Measurements from ENCODE around the gene ZDBF2. TPM values are rescaled to one million over a fixed set of nuclear protein-coding genes. Genes with fewer than 3 reads are reported as not detected.

The ZDBF2 gene
- total RNA-seq, 1 donor from 2014 or later, result 6.4 TPM

DNA sequence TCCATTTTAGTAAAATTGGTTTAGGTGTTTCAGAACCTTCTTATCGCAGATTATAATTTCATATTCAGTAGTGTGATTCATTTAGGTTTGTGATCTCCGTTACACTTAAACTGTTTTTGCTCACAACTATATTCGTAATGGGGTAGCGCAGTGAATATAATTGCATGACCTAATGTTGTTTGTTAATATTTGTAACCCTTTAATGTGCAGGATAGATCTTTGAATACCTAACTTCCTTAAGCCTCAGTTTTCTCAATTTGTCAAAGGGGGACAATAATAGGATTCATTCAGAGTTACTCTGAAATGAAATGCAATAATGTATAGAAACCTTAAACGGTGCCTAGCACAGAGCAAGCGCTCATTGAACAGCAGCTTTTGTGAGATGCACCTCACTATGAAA, 558 bp upstream of the ZDBF2 start:
- no peak for DNase-seq (ENCODE audit: low read depth)
- TF ChIP-seq CTCF (conservative IDR thresholded peaks at IDR 0.05; ENCODE audit: low read depth, low read length), result no peak
- peak overlapping the region; percentile 64 for H3K4me3 ChIP-seq (ENCODE audit: low read depth, low read length)

GRCh38 chr2:206275312-206276055, 1.0 kb downstream of the ZDBF2 start:
- DNase-seq (ENCODE audit: low read depth), result no peak
- TF ChIP-seq CTCF (conservative IDR thresholded peaks at IDR 0.05; ENCODE audit: low read depth, low read length), result no peak
- peak overlapping the region; percentile 64 for H3K4me3 ChIP-seq (ENCODE audit: low read depth, low read length)

DNA sequence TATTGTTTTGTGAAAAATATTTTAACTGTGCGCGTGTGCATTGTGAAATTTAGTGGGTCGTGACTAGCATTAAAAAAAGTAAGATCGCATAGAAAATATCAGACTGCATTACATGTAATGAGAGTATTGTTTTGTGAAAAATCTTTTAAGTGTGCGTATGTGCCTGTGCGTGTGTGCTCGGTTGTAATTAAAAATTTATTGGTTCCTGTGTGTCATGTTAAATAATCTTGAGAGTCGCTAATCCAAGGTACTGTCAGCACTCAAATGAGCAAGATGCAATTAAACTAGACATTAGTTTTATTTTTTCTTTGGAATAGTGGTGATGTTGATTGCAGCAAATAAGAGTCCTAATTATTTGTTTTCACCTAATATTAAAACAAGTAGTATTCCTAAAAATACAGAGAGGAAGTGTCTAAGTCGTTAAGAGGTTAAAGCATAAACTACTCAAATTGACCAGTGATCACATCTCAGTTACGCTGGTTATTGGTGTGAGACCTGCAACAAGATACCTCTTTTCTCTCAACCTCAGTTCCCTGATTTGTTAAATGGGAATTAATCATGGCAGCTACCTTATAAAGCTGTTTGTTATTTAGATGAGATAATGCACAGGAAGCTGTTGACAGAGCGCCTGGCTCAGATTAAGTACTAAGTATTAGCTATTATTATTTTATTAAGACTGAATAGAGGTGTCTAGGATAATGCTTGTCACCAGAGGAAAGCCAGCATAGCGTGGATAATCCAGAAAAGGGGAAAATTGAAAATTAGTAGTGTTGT, 1.9 kb downstream of the ZDBF2 start:
- H3K4me3 ChIP-seq (ENCODE audit: low read depth, low read length), result peak overlapping the region; percentile 64
- no peak for TF ChIP-seq CTCF (conservative IDR thresholded peaks at IDR 0.05; ENCODE audit: low read depth, low read length)

DNA sequence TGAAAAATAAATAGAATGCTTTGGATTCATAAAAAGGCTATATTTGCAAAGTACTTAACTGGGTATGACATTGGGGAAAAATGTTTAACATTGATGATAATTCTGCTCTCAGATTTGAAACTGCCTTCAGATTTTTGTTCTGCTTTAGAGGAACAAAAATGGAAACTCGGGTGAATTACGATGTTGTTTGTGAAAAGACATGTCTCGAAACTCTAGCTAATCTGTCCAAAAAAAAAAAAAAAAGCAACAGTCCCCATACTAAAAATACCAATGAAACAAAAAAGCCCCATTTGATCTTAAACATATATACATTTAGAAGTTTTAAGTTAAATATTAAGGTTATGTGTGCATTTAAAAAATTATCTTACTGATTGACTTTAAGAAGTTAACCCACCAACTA, 3.0 kb downstream of the ZDBF2 start:
- no peak for TF ChIP-seq CTCF (conservative IDR thresholded peaks at IDR 0.05; ENCODE audit: low read depth, low read length)
- H3K4me3 ChIP-seq (ENCODE audit: low read depth, low read length), result no peak overlapping the region
- DNase-seq (ENCODE audit: low read depth), result no peak

More for the DNA sequence above, 1.9 kb downstream of the ZDBF2 start:
- no peak for DNase-seq (ENCODE audit: low read depth)

DNA sequence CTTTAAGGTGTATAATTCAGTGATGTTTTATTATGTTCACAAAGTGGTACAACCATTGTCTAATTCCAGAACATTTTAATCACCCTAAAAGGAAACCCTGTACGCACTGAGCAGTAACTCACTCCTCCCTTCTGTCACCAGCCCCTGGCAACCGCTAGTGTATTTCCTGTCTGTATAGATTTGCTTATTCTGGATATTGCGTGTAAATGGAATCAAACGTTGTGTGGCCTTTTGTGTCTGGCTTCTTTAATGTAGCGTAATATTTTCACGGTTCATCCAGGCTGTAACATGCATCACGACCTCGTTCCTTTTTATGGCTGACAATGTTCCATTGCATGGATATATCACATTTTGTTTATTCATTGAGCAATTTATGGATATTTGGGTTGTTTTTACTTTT, 8.3 kb downstream of the ZDBF2 start:
- no peak overlapping the region for H3K4me3 ChIP-seq (ENCODE audit: low read depth, low read length)
- no peak for TF ChIP-seq CTCF (conservative IDR thresholded peaks at IDR 0.05; ENCODE audit: low read depth, low read length)
- no peak for DNase-seq (ENCODE audit: low read depth)

- TF ChIP-seq CTCF (conservative IDR thresholded peaks at IDR 0.05; ENCODE audit: low read depth, low read length), result no peak
- no peak for DNase-seq (ENCODE audit: low read depth)
- no peak overlapping the region for H3K4me3 ChIP-seq (ENCODE audit: low read depth, low read length)
These were observed 12.7 kb downstream of the ZDBF2 start for GRCh38 chr2:206287197-206287596.
